ENCODE data around the gene MRPS11. TPM values are rescaled to one million over a fixed set of nuclear protein-coding genes. Genes with fewer than 3 reads are reported as not detected.

Gene MRPS11
- total and polyA plus RNA-seq, 3 donors from 2014 or later: 33.2 to 82.4 (median 33.9) TPM

- Histone ChIP-seq H3K36me3 (ENCODE audit: low read depth, missing control alignments) (no peaks in the 10 kb centered on the region), H3K27me3 (no peaks in the 10 kb centered on the region), H3K27ac (no peak overlapping the region), H3K9me3 (no peaks in the 10 kb centered on the region), H3K4me3 (no peak overlapping the region), H3K4me1 (no peaks in the 10 kb centered on the region)
- WGBS, 2 donors: 83 to 84% methylated on average over 1 of the region's 1 CpG
- intact Hi-C loops (cut with DNase I; ENCODE audit: low total_unique reads): no loop called here
- DNase-seq: no peak
- TF ChIP-seq POLR2A (IDR thresholded peaks at IDR 0.05) (no peak), CTCF (IDR thresholded peaks at IDR 0.05) (no peak)
Observed at GRCh38 chr15:88447206-88447605, 20.3 kb upstream of the MRPS11 start.

- WGBS, 2 donors: 75 to 88% methylated on average over 1 of the region's 1 CpG
- DNase-seq: no peak
- H3K4me1 ChIP-seq: no peaks in the 10 kb centered on the region
- H3K9me3 ChIP-seq: no peaks in the 10 kb centered on the region
- no peaks in the 10 kb centered on the region for H3K27me3 ChIP-seq
- TF ChIP-seq POLR2A (IDR thresholded peaks at IDR 0.05): no peak
- TF ChIP-seq CTCF (IDR thresholded peaks at IDR 0.05): no peak
- intact Hi-C loops (cut with DNase I; ENCODE audit: low total_unique reads): no loop called here
- no peak overlapping the region for H3K27ac ChIP-seq
- no peaks in the 10 kb centered on the region for H3K36me3 ChIP-seq (ENCODE audit: low read depth, missing control alignments)
- no peak overlapping the region for H3K4me3 ChIP-seq
Observed at GRCh38 chr15:88447741-88448140, 19.8 kb upstream of the MRPS11 start.

GRCh38 chr15:88448991-88449461, 18.5 kb upstream of the MRPS11 start:
- TF ChIP-seq POLR2A (IDR thresholded peaks at IDR 0.05): no peak
- no peak for TF ChIP-seq CTCF (IDR thresholded peaks at IDR 0.05)
- H3K4me3 ChIP-seq: no peak overlapping the region
- no peaks in the 10 kb centered on the region for H3K27me3 ChIP-seq
- no peaks in the 10 kb centered on the region for H3K36me3 ChIP-seq (ENCODE audit: low read depth, missing control alignments)
- intact Hi-C loops (cut with DNase I; ENCODE audit: low total_unique reads): no loop called here
- WGBS, 2 donors: 86 to 92% methylated on average over 5 of the region's 5 CpGs
- no peak for DNase-seq
- no peak overlapping the region for H3K27ac ChIP-seq
- H3K4me1 ChIP-seq: no peaks in the 10 kb centered on the region
- H3K9me3 ChIP-seq: no peaks in the 10 kb centered on the region

GRCh38 chr15:88449581-88449980, 17.9 kb upstream of the MRPS11 start:
- intact Hi-C loops (cut with DNase I; ENCODE audit: low total_unique reads): no loop called here

More at GRCh38 chr15:88449581-88449980, 17.9 kb upstream of the MRPS11 start:
- H3K4me1 ChIP-seq: no peaks in the 10 kb centered on the region
- no peaks in the 10 kb centered on the region for H3K27me3 ChIP-seq
- no peaks in the 10 kb centered on the region for H3K9me3 ChIP-seq
- TF ChIP-seq CTCF (IDR thresholded peaks at IDR 0.05) (no peak), POLR2A (IDR thresholded peaks at IDR 0.05) (no peak)
- H3K27ac ChIP-seq: no peak overlapping the region
- no peak overlapping the region for H3K4me3 ChIP-seq
- WGBS, 2 donors: 86 to 92% methylated on average over 8 of the region's 8 CpGs
- no peak for DNase-seq
- H3K36me3 ChIP-seq (ENCODE audit: low read depth, missing control alignments): no peaks in the 10 kb centered on the region
